ENCODE data around the gene LPP.

The LPP gene

GRCh38 chr3:188380722-188381121 is 226.8 kb downstream of the LPP start:
- no peak for DNase-seq

- no peak for DNase-seq
Measured at GRCh38 chr3:188383748-188384147, 229.8 kb downstream of the LPP start.

- DNase-seq, result no peak
Measured at GRCh38 chr3:188385295-188385694, 231.3 kb downstream of the LPP start.

- no peak for DNase-seq
Measured at GRCh38 chr3:188389711-188390342, 235.9 kb downstream of the LPP start.

- DNase-seq, result no peak
Measured at GRCh38 chr3:188390343-188390718, 236.4 kb downstream of the LPP start.

- no peak for DNase-seq
Measured at GRCh38 chr3:188390775-188391443, 237.0 kb downstream of the LPP start.

- DNase-seq, result no peak
Measured at GRCh38 chr3:188391592-188391991, 237.6 kb downstream of the LPP start.

GRCh38 chr3:188392076-188392475 is 238.1 kb downstream of the LPP start:
- no peak for DNase-seq

GRCh38 chr3:188394623-188395022 is 240.7 kb downstream of the LPP start:
- DNase-seq, result no peak

GRCh38 chr3:188396251-188396650 is 242.3 kb downstream of the LPP start:
- no peak for DNase-seq

- no peak for DNase-seq
Measured at GRCh38 chr3:188396900-188397299, 242.9 kb downstream of the LPP start.

GRCh38 chr3:188397766-188398705 is 244.1 kb downstream of the LPP start:
- DNase-seq, result peak; percentile 21

- DNase-seq, result no peak
Measured at GRCh38 chr3:188400494-188401243, 246.7 kb downstream of the LPP start.

- DNase-seq, result no peak
Measured at GRCh38 chr3:188401244-188401993, 247.5 kb downstream of the LPP start.

- no peak for DNase-seq
Measured at GRCh38 chr3:188402229-188402628, 248.3 kb downstream of the LPP start.

GRCh38 chr3:188403404-188403803 is 249.4 kb downstream of the LPP start:
- no peak for DNase-seq

- DNase-seq, result no peak
Measured at GRCh38 chr3:188404124-188404523, 250.2 kb downstream of the LPP start.

GRCh38 chr3:188404701-188405100 is 250.7 kb downstream of the LPP start:
- no peak for DNase-seq

- no peak for DNase-seq
Measured at GRCh38 chr3:188407158-188407880, 253.4 kb downstream of the LPP start.

- no peak for DNase-seq
Measured at GRCh38 chr3:188408831-188409230, 254.9 kb downstream of the LPP start.

GRCh38 chr3:188411750-188412149 is 257.8 kb downstream of the LPP start:
- DNase-seq, result no peak

GRCh38 chr3:188415196-188415595 is 261.2 kb downstream of the LPP start:
- DNase-seq, result no peak

Data from NCI-H1694 (cell line).